K562 (cell line): ENCODE data around the gene CNOT6. TPM values are rescaled to one million over a fixed set of nuclear protein-coding genes. Genes with fewer than 3 reads are reported as not detected.

Source experiments
- ATAC-seq: fragments of 200-7000 bp; cut with Tn5 transposase; 3 replicates; pipeline ENCODE4 v1.9.1; 2020; ENCODE audit warnings: moderate library complexity
- BruUV-seq: library from RNA; stranded (reverse); fragments of 400-500 nt; replicated peaks from 2 replicates; lab custom pipeline; 2021; lab: Mats Ljungman, UMichigan
- CTCF ChIA-PET: fragments of 300-600 bp; formaldehyde crosslinking; extraction: SDS; loops from one replicate; lab custom pipeline; 2021; ENCODE audit warnings: low intra/inter-chr PET ratio; lab: Yijun Ruan, JAX
- POLR2A ChIA-PET: fragments of 300-600, 350-650 bp; sonication (Branson Sonifier 250); formaldehyde crosslinking; extraction: SDS; loops from one replicate; lab custom pipeline; 2021; ENCODE audit warnings: antibody characterized with exemption, inconsistent platforms; lab: Yijun Ruan, JAX
- DNase-seq, 4 experiments: peaks; one replicate each; pipeline versions ENCODE4 v3.0.0 to v3.0.0-alpha.2; 2011 to 2018; ENCODE audit warnings: low spot score in 3 of 4, mixed read lengths in 3 of 4; ENCODE audit errors: extremely low read depth in 1 of 4
- FAIRE-seq: peaks from 2 replicates; lab custom pipeline; 2011; peaks lifted over from hg19 to GRCh38; lab: Jason Lieb, UNC
- H2AFZ ChIP-seq: 2 replicates; pipeline ENCODE4 v1.6.0; 2011; ENCODE audit warnings: low read depth, low read length, control low read depth, inconsistent platforms
- H3K27ac ChIP-seq: fragments of 200-600 bp; 3 replicates; pipeline ENCODE4 v1.8.0; 2011; ENCODE audit warnings: low read depth, mild to moderate bottlenecking, control low read depth, inconsistent platforms, low read length, moderate library complexity, mixed read lengths; ENCODE audit errors: extremely low read depth
- H3K27me3 ChIP-seq, 2 experiments: fragments of 300-600 bp in 1 of 2; 2 replicates in 1 of 2; 3 replicates in 1 of 2; pipeline versions ENCODE4 v1.6.0 to v1.8.0; 2011; ENCODE audit warnings: inconsistent platforms in 2 of 2, low read length in 2 of 2, mild to moderate bottlenecking in 1 of 2, mixed read lengths in 1 of 2, moderate library complexity in 1 of 2; ENCODE audit not compliant: control insufficient read depth in 2 of 2, insufficient read depth in 2 of 2
- H3K36me3 ChIP-seq: fragments of 300-600 bp; 3 replicates; pipeline ENCODE4 v1.8.0; 2011; ENCODE audit warnings: mild to moderate bottlenecking, low read length, inconsistent platforms; ENCODE audit not compliant: control insufficient read depth, insufficient read depth
- H3K4me1 ChIP-seq, 2 experiments: fragments of 200-600 bp in 1 of 2; replicated peaks in 1 of 2; 2 replicates in 1 of 2; 3 replicates in 1 of 2; pipeline versions ENCODE4 v1.5.1 to v1.8.0; 2011; ENCODE audit warnings: inconsistent platforms in 2 of 2, low read length in 2 of 2, mild to moderate bottlenecking in 1 of 2, mixed read lengths in 1 of 2, moderate library complexity in 1 of 2; ENCODE audit not compliant: control insufficient read depth in 2 of 2, insufficient read depth in 2 of 2
- H3K4me2 ChIP-seq: 2 replicates; pipeline ENCODE4 v1.6.1; 2011; ENCODE audit warnings: low read length, control low read depth, inconsistent platforms, mixed read lengths; ENCODE audit not compliant: insufficient read depth
- H3K4me3 ChIP-seq: fragments of 200-600 bp; sonication (generic), shearing (Covaris generic); 2 replicates; pipeline ENCODE4 v1.5.1; 2016; ENCODE audit warnings: control low read depth, inconsistent platforms
- H3K79me2 ChIP-seq: fragments of 200-600 bp; 3 replicates; pipeline ENCODE4 v1.8.0; 2011; ENCODE audit warnings: low read length, inconsistent platforms; ENCODE audit not compliant: control insufficient read depth, insufficient read depth
- H3K9ac ChIP-seq, 2 experiments: 2 replicates each; pipeline versions ENCODE4 v1.6.0 to v1.6.1; 2011; ENCODE audit warnings: low read depth in 2 of 2, low read length in 2 of 2, control low read depth in 1 of 2, inconsistent platforms in 1 of 2, mild to moderate bottlenecking in 1 of 2, mixed read lengths in 1 of 2; ENCODE audit not compliant: insufficient read depth in 1 of 2
- H3K9me1 ChIP-seq: one replicate; pipeline ENCODE4 v1.6.0; 2011; ENCODE audit warnings: inconsistent platforms, mild to moderate bottlenecking, low read length, moderate library complexity; ENCODE audit not compliant: control insufficient read depth, insufficient read depth
- H3K9me3 ChIP-seq: replicated peaks from 2 replicates; pipeline ENCODE4 v1.5.1; 2011; ENCODE audit warnings: low read depth, low read length, inconsistent platforms; ENCODE audit not compliant: control insufficient read depth, insufficient read depth
- H4K20me1 ChIP-seq: replicated peaks from 2 replicates; pipeline ENCODE4 v1.6.1; 2011; ENCODE audit warnings: low read length, inconsistent platforms, mixed read lengths; ENCODE audit not compliant: control insufficient read depth, insufficient read depth
- GATA2 ChIP-seq: sonication (generic); formaldehyde crosslinking; IDR thresholded peaks from 2 replicates; pipeline ENCODE4 v1.4.0; 2020; ENCODE audit warnings: mild to moderate bottlenecking, missing genetic modification reagents
- KLF1 ChIP-seq: fragments of 450-650 bp; IDR thresholded peaks from 2 replicates; pipeline ENCODE4 v1.6.1; 2016; ENCODE audit warnings: missing genetic modification characterization, missing compliant biosample characterization
- TFAM ChIP-seq: fragments of 250-450 bp; sonication (Bioruptor Pico); conservative IDR thresholded peaks from 2 replicates; pipeline ENCODE4 v1.5.0; 2021; ENCODE audit warnings: mild to moderate bottlenecking, moderate library complexity
- WGBS: fragments of 100-300 bp; shearing (Covaris generic); methylation state at CpG from one replicate; pipeline ENCODE4 v1.1.6; 2016; ENCODE audit warnings: low coverage, mixed read lengths; ENCODE audit not compliant: insufficient coverage; ENCODE audit errors: missing lambda C conversion rate; 5-methylcytosine and 5-hydroxymethylcytosine counted together
- in situ Hi-C: fragments of 300-500 bp; cut with MboI; formaldehyde crosslinking; loops from 4 replicates; pipeline ENCODE4 v1.15.0; 2018; ENCODE audit warnings: inconsistent platforms, mixed read lengths
- intact Hi-C: fragments of 100-400 bp; cut with micrococcal nuclease; formaldehyde crosslinking; loops from 2 replicates; pipeline ENCODE4 v1.14.2; 2022
- polyA plus RNA-seq, 8 experiments: library from polyadenylated mRNA; depleted of rRNA in 4 of 8; stranded (reverse) in 5 of 8; unstranded in 3 of 8; fragments of >200 nt; fragmentation: Nextera tagmentation in 2 of 8; fragmentation: Illumina TruSeq in 1 of 8; extraction: Ambion mirVana in 2 of 8; extraction: Trizol in 1 of 8; gene quantifications; 2 replicates each; pipeline versions ENCODE4 v1.2.1 to v1.2.3, GENCODE V29; 2011 to 2014; ENCODE audit warnings: inconsistent platforms in 1 of 8, missing spikeins in 1 of 8
- total RNA-seq, 7 experiments: library from RNA; depleted of rRNA in 6 of 7; stranded (reverse); fragments of >200 nt in 6 of 7; fragmentation: Illumina TruSeq in 2 of 7; extraction: Trizol in 2 of 7; gene quantifications; 2 replicates each; pipeline versions ENCODE4 v1.2.1 to v1.2.3, GENCODE V29; 2011 to 2021; ENCODE audit warnings: low replicate concordance in 1 of 7
- TF ChIP-seq, protein P1 (sequence below), 2 experiments: fragments of 450-650 bp; IDR thresholded peaks; 2 replicates each; pipeline ENCODE4 v1.6.1; 2016

CNOT6 gene
- total and polyA plus RNA-seq, 9 of the 15 experiments (the other 6 are each of a cell fraction or from before 2014, with no cell fraction given), result 4.9 to 32.4 (median 14.0) TPM

DNA sequence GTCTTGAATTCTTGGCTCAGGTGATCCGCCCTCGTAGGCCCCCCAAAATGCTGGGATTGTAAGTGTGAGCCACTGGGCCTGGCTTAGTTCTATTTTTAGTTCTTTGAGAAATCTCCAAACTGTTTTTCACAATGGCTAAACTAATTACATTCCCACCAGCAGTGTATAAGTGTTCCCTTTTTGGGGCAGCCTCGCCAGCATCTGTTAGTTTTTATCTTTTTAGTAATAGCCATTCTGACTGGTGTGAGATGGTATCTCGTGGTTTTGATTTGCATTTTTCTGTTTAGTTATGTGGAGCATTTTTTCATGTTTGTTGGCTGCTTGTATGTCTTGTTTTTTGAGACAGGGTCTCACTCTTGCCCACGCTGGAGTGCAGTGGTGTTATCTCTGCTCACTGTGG is 28.2 kb downstream of the CNOT6 start:
- DNase-seq (no peak), ATAC-seq (no peak), FAIRE-seq (no peak)
- peaks cover 93% of the 10 kb centered on the region for H3K79me2 ChIP-seq
- H3K27me3 ChIP-seq, result no peaks in the 10 kb centered on the region
- TF ChIP-seq TFAM (CRISPR knock-in tag) (no peak), GATA2 (CRISPR knock-in tag) (peak; percentile 21; the same call in 1 of the 2 replicates)
- in situ Hi-C loops (no loop called here), intact Hi-C loops (no loop called here)
- H2AFZ ChIP-seq, result no peak overlapping the region
- H3K4me2 ChIP-seq, result no peak overlapping the region
- peaks cover 22% of the 10 kb centered on the region for H4K20me1 ChIP-seq
- peaks cover 13% of the 10 kb centered on the region; the same call in 2 of the 3 replicates for H3K36me3 ChIP-seq
- peaks cover 5% of the 10 kb centered on the region for H3K9me1 ChIP-seq
- POLR2A ChIA-PET, result interaction anchor here (0.6 to 2.2 kb wide), 3 partner anchors 14 to 81 kb away, joined by 3 to 8 read pairs (median 3); no protein-coding TSS in a partner anchor
- CTCF ChIA-PET, result no interaction called here
- no peak overlapping the region for H3K4me3 ChIP-seq
- WGBS, result 75% methylated on average over 5 of the region's 5 CpGs
- peaks cover 0 to 11% of the 10 kb centered on the region in 2 experiments; a peak in 3 of 5 replicates for H3K4me1 ChIP-seq
- no peaks in the 10 kb centered on the region for H3K9me3 ChIP-seq
- H3K9ac ChIP-seq, result peak overlapping the region in 1 of 2 experiments; percentile 43; a peak in 1 of 4 replicates
- no TSS peak for BruUV-seq
- no peak overlapping the region for H3K27ac ChIP-seq

DNA sequence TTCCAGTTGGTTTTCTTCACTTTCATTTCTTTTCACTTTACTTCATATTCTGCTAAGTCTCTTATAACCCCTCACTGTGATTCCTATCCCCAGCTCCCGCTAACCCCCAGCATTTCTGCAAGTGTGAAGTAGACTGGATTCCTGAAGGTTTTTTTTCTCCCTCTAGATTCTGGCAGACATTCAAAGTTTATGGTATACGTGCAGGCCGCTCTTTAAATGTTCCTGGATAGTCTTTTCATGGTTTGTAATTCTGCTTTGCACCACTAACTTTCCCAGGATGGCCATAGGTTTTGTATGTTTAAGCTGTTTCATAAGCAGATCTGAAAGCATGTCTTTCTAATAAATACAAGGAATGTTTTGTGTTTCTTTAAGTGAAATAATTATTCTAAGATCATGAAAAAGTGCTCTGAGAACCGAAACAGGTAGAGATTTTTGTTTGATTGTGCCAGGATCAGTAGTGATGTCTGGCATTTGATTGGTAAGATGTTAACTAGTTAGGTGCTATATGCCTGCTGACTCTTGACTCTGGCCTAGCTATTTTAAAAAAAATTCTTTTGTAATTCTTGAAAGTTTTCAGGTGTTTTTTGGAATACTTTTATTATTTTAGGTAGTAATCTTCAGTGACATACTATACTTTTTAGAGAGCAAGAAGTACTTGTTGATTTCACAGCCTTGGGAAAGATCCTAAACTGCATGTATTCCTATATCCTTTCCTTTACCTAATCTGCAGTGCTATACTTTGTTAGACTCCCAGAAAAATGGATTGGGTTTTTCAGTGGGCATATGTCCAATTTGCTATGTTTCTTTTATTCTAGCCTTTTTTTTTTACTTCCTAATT is 29.7 kb downstream of the CNOT6 start:
- TF ChIP-seq, protein P1, sequence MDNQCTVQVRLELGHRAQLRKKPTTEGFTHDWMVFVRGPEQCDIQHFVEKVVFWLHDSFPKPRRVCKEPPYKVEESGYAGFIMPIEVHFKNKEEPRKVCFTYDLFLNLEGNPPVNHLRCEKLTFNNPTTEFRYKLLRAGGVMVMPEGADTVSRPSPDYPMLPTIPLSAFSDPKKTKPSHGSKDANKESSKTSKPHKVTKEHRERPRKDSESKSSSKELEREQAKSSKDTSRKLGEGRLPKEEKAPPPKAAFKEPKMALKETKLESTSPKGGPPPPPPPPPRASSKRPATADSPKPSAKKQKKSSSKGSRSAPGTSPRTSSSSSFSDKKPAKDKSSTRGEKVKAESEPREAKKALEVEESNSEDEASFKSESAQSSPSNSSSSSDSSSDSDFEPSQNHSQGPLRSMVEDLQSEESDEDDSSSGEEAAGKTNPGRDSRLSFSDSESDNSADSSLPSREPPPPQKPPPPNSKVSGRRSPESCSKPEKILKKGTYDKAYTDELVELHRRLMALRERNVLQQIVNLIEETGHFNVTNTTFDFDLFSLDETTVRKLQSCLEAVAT (IDR thresholded peaks at IDR 0.05), result peak in 1 of 2 experiments; percentile 45; a peak in 1 of 4 replicates
- no peak for TF ChIP-seq KLF1 (tag)
- Histone ChIP-seq H3K9me3 (no peaks in the 10 kb centered on the region), H3K9ac (no peak overlapping the region), H3K4me2 (no peak overlapping the region), H2AFZ (no peak overlapping the region), H3K4me3 (no peak overlapping the region), H3K27ac (no peak overlapping the region), H4K20me1 (peaks cover 13% of the 10 kb centered on the region), H3K4me1 (peaks cover 0 to 11% of the 10 kb centered on the region in 2 experiments; a peak in 3 of 5 replicates), H3K9me1 (peaks cover 4% of the 10 kb centered on the region), H3K79me2 (peaks cover 90% of the 10 kb centered on the region), H3K36me3 (peaks cover 21% of the 10 kb centered on the region; the same call in 2 of the 3 replicates), H3K27me3 (no peaks in the 10 kb centered on the region)
- no TSS peak for BruUV-seq
- POLR2A ChIA-PET, result interaction anchor here (1.3 kb wide), 1 partner anchor 28 kb away, joined by 3 read pairs; no protein-coding TSS in a partner anchor
- DNase-seq, result no peak
- 79% methylated on average over 4 of the region's 4 CpGs for WGBS
- no peak for ATAC-seq
- intact Hi-C loops, result no loop called here
- CTCF ChIA-PET, result no interaction called here
- FAIRE-seq, result no peak
- in situ Hi-C loops, result no loop called here
